ENCODE measurements around the gene APOA1. TPM values are rescaled to one million over a fixed set of nuclear protein-coding genes. Genes with fewer than 3 reads are reported as not detected.

The APOA1 gene
- total RNA-seq, 1 donor from 2014 or later, result 189 TPM

DNA sequence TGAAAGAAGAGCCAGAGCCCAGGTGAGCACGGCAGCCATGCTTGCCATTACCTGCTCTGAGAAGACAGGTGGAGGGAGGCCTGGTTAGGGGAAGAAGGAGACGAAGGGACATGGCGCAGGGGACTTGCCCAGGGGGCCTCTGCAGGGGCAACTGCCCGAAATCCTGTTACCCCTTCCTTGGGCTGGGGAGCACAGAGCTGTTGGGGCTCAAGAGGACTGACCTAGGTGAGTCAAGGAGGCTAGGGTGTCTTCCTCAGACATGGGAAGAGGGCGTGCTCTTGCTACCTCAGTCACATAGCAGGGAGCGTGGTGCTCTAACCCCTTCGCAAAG, 45.6 kb downstream of the APOA1 start, which contains the start of gene APOA5:
Gene APOA5, minus strand, starts transcription at position 67 of the 331 bp plus-strand sequence. Its CDS starts 19 bp downstream, at position 48.
- H3K36me3 Mint-ChIP-seq (ENCODE audit: insufficient read depth), result peaks cover 3% of the 10 kb centered on the region
- H3K27me3 Mint-ChIP-seq, result peaks cover 13% of the 10 kb centered on the region
- peaks cover 20% of the 10 kb centered on the region for H3K4me1 Mint-ChIP-seq (ENCODE audit: low read depth)
- H3K4me3 Mint-ChIP-seq (ENCODE audit: low read depth), result peak within 1 kb of the TSS; percentile 44
- DNase-seq (ENCODE audit: low spot score, unreplicated experiment), result no peak
- H3K27ac Mint-ChIP-seq, result no peak within 1 kb of the TSS
- TF ChIP-seq CTCF (IDR thresholded peaks at IDR 0.05; ENCODE audit: unreplicated experiment), result no peak
- H3K9me3 Mint-ChIP-seq (ENCODE audit: low read depth), result no peaks in the 10 kb centered on the region

DNA sequence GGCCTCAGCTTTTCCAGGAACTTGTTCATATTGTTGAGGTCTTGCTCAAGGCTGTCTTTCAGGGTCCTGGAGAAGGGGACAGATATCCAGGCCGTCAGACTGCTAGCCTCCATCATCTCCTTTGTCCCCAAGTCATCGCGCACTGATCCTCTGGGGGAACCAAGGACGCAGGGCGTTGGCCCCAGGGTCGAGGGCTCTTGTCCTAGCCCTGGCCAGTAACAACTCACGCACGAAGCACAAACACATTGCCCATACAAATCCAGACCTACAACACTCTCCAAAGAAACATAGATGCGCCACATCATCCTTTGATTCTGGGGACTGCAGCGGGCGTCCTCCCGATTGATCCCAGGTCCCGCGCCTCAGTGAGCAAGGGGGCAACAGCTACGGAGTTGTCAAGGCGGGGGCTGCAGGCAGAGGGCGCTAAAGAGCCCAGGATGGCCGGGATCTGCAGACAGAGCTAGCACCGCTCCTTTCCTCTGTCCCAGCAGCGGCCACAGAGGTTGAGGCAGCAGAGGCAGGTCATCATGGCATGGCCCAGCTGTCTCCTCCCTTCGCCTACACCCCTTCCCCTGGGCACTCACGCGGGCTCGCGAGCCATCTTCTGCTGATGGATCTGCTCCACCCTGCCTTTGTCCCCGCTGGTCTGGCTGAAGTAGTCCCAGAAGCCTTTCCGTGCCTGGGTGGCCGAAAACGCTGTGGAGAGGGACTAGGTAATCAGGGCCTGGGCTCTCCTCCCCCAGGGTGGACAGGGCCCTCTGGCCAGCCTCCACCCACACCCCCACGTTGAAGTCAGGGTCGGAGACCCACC, 46.2 kb downstream of the APOA1 start:
- TF ChIP-seq CTCF (IDR thresholded peaks at IDR 0.05; ENCODE audit: unreplicated experiment), result peak; percentile 94
- Mint-ChIP-seq H3K27ac (no peak overlapping the region), H3K4me1 (ENCODE audit: low read depth) (peaks cover 22% of the 10 kb centered on the region), H3K27me3 (peaks cover 13% of the 10 kb centered on the region), H3K9me3 (ENCODE audit: low read depth) (no peaks in the 10 kb centered on the region), H3K4me3 (ENCODE audit: low read depth) (peak overlapping the region; percentile 44), H3K36me3 (ENCODE audit: insufficient read depth) (peaks cover 3% of the 10 kb centered on the region)
- DNase-seq (ENCODE audit: low spot score, unreplicated experiment), result peak; percentile 83

GRCh38 chr11:116790167-116791001, 47.0 kb downstream of the APOA1 start:
- DNase-seq (ENCODE audit: low spot score, unreplicated experiment), result no peak
- H3K9me3 Mint-ChIP-seq (ENCODE audit: low read depth), result no peaks in the 10 kb centered on the region
- H3K4me3 Mint-ChIP-seq (ENCODE audit: low read depth), result no peak overlapping the region
- TF ChIP-seq CTCF (IDR thresholded peaks at IDR 0.05; ENCODE audit: unreplicated experiment), result no peak
- H3K27ac Mint-ChIP-seq, result no peak overlapping the region
- H3K4me1 Mint-ChIP-seq (ENCODE audit: low read depth), result peaks cover 22% of the 10 kb centered on the region
- peaks cover 4% of the 10 kb centered on the region for H3K36me3 Mint-ChIP-seq (ENCODE audit: insufficient read depth)
- H3K27me3 Mint-ChIP-seq, result peaks cover 13% of the 10 kb centered on the region

DNA sequence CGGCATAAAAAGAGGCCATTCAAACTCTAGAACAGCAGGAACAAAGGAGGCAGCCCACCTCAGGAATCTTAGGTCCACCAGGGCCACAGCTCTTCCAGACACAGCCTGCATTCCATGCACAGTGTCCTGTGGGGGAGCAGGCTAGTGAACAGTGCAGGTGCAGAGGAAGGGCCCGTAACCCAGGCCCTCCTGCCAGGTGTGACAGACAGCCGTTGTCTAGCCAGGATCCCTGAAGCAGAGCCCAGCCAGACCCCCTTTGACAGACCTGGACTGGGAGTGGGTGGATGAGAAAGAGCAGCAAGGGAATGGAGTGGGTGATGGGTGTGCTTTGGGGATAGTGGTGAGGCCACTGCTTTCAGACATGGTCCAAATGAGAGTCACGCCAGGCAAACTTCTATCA, 48.4 kb downstream of the APOA1 start:
- peaks cover 15% of the 10 kb centered on the region for H3K36me3 Mint-ChIP-seq (ENCODE audit: insufficient read depth)
- no peak for TF ChIP-seq CTCF (IDR thresholded peaks at IDR 0.05; ENCODE audit: unreplicated experiment)
- H3K4me1 Mint-ChIP-seq (ENCODE audit: low read depth), result peaks cover 22% of the 10 kb centered on the region
- peaks cover 13% of the 10 kb centered on the region for H3K27me3 Mint-ChIP-seq
- no peak for DNase-seq (ENCODE audit: low spot score, unreplicated experiment)
- H3K4me3 Mint-ChIP-seq (ENCODE audit: low read depth), result peak overlapping the region; percentile 98
- no peak overlapping the region for H3K27ac Mint-ChIP-seq
- no peaks in the 10 kb centered on the region for H3K9me3 Mint-ChIP-seq (ENCODE audit: low read depth)

- H3K4me3 Mint-ChIP-seq (ENCODE audit: low read depth), result peak overlapping the region; percentile 98
Measured at GRCh38 chr11:116788534-116788933, 48.9 kb downstream of the APOA1 start.

More at GRCh38 chr11:116788534-116788933, 48.9 kb downstream of the APOA1 start:
- H3K4me1 Mint-ChIP-seq (ENCODE audit: low read depth), result peaks cover 22% of the 10 kb centered on the region
- DNase-seq (ENCODE audit: low spot score, unreplicated experiment), result no peak
- H3K27me3 Mint-ChIP-seq, result peaks cover 13% of the 10 kb centered on the region
- peaks cover 15% of the 10 kb centered on the region for H3K36me3 Mint-ChIP-seq (ENCODE audit: insufficient read depth)
- no peak for TF ChIP-seq CTCF (IDR thresholded peaks at IDR 0.05; ENCODE audit: unreplicated experiment)
- H3K9me3 Mint-ChIP-seq (ENCODE audit: low read depth), result no peaks in the 10 kb centered on the region
- peak overlapping the region; percentile 99 for H3K27ac Mint-ChIP-seq

Measured in progenitor cell of endocrine pancreas (in vitro differentiated cells).